ENCODE results near the gene SPATA19.

- TF ChIP-seq CTCF (IDR thresholded peaks at IDR 0.05; ENCODE audit: low read depth, low read length, missing input control), result no peak
- TF ChIP-seq RAD21 (IDR thresholded peaks at IDR 0.05), result no peak
- TF ChIP-seq JUND (IDR thresholded peaks at IDR 0.05), result no peak
- TF ChIP-seq TAF1 (conservative IDR thresholded peaks at IDR 0.05), result no peak
- TF ChIP-seq ZBTB33 (IDR thresholded peaks at IDR 0.05), result no peak
- no peak for TF ChIP-seq NR2F2 (IDR thresholded peaks at IDR 0.05)
- no peak for TF ChIP-seq YY1 (IDR thresholded peaks at IDR 0.05)
- no peak for TF ChIP-seq HNF4G (IDR thresholded peaks at IDR 0.05)
- no peak for TF ChIP-seq MAX (IDR thresholded peaks at IDR 0.05)
- no peak for TF ChIP-seq REST (IDR thresholded peaks at IDR 0.05)
- no peak for TF ChIP-seq EGR1 (IDR thresholded peaks at IDR 0.05; ENCODE audit: low read depth in 2 of 2)
These were observed 1.8 kb downstream of the SPATA19 start for GRCh38 chr11:133843454-133843987.

Data from liver (tissue), 3 donors.